K562 (cell line): Measurements from ENCODE around the gene ACSL5.

Experiments used
- PURB ChIP-seq: sonication (generic); formaldehyde crosslinking; IDR thresholded peaks from 2 replicates; pipeline ENCODE4 v1.9.0; 2021; ENCODE audit warnings: low read depth, mild to moderate bottlenecking, missing genetic modification reagents
- SMAD1 ChIP-seq: fragments of 150-350 bp; IDR thresholded peaks from 2 replicates; pipeline ENCODE4 v1.6.1; 2014; ENCODE audit warnings: low read length, low read depth; ENCODE audit not compliant: partially characterized antibody
- TF ChIP-seq, protein P1 (sequence below), 2 experiments: IDR thresholded peaks; 2 replicates each; pipeline ENCODE4 v1.6.1; 2011; ENCODE audit warnings: borderline replicate concordance in 1 of 2, control low read depth in 1 of 2, low read depth in 1 of 2, low read length in 1 of 2, mild to moderate bottlenecking in 1 of 2, mixed read lengths in 1 of 2, moderate library complexity in 1 of 2; ENCODE audit not compliant: insufficient read depth in 1 of 2, insufficient read length in 1 of 2, poor library complexity in 1 of 2, severe bottlenecking in 1 of 2; ENCODE audit errors: extremely low read depth in 1 of 2

DNA sequence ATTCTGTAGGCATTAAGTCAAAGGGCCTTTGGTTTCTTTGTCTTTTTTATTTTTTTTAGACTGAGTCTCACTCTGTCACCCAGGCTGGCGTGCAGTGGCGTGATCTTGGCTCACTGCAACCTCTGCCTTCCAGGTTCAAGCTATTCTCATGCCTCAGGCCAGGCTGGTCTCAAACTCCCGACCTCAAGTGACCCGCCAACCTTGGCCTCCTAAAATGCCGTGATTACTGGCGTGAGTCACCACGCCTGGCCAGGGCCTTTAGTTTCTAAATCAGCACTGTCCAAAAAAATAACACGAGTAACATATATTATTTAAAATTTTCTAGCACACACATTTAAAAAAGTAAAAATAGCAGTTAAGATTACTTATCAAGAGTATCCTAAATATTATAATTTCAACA lies 11.1 kb upstream of the ACSL5 start:
- no peak for TF ChIP-seq PURB (CRISPR knock-in tag)
- TF ChIP-seq, protein P1, sequence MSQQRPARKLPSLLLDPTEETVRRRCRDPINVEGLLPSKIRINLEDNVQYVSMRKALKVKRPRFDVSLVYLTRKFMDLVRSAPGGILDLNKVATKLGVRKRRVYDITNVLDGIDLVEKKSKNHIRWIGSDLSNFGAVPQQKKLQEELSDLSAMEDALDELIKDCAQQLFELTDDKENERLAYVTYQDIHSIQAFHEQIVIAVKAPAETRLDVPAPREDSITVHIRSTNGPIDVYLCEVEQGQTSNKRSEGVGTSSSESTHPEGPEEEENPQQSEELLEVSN (IDR thresholded peaks at IDR 0.05; ENCODE audit: borderline replicate concordance in 1 of 2, extremely low read depth in 1 of 2, insufficient read depth in 1 of 2, insufficient read length in 1 of 2, low read depth in 1 of 2, low read length in 1 of 2, poor library complexity in 1 of 2, severe bottlenecking in 1 of 2) = no peak
- no peak for TF ChIP-seq SMAD1
